ENCODE data around the gene POM121L2. TPM values are rescaled to one million over a fixed set of nuclear protein-coding genes. Genes with fewer than 3 reads are reported as not detected.

POM121L2 gene
- polyA plus RNA-seq, result not detected

DNA sequence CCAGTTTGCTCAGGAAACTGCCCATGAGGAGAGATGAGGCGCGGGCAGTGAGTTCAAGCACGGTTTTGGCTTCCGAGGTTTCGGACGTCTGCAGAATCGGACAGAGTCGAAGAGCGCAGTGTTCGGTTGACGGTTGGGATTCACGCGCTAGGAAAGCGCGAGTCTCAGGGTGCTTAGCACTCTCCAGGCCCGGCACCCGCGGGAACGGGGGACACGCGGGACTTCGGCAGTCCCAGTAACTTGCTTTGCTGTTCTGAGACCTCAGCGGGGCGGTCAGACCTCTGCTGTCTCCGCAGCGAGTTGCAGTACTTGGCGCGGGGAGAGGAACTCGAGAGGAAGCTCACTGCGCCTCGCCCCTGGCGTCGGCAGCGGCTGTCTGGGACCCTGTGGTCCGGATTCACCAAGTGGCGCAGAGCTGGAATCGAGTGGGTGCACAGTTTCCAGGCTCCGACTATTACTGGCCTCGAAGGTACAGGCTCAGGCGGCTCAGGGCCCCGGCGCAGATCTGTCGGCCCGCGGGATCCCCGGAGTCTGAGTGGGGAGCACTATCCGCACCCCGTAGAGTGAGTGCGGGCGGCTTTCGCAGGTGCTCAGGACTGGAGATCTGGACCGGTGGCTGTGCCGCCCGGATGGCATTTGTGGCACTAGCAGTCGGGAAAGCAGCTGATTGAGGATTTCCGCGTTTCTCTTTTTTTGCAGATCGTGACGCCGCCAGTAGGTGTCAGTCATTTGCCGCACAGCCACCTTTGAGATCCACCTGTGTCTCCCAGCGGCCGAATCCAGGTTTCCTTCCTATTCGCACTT, at the start of gene POM121L2:
Gene POM121L2 (minus strand): TSS at position 128 of the 804 bp plus-strand sequence. CDS start 103 bp downstream, at position 25.
- peak within 1 kb of the TSS; percentile 82 to 92 (median 88) for H3K4me3 Mint-ChIP-seq
- H3K9me3 Mint-ChIP-seq, result peaks cover 0 to 2% (median 0%) of the 10 kb centered on the region in 3 donors
- peaks cover 0 to 7% (median 2%) of the 10 kb centered on the region in 3 donors for H3K4me1 Mint-ChIP-seq
- no peaks in the 10 kb centered on the region for H3K36me3 Mint-ChIP-seq
- H3K27ac Mint-ChIP-seq, result peak within 1 kb of the TSS in 2 of 3 donors; percentile 27 to 53
- H3K27me3 Mint-ChIP-seq, result peaks cover 43% of the 10 kb centered on the region

DNA sequence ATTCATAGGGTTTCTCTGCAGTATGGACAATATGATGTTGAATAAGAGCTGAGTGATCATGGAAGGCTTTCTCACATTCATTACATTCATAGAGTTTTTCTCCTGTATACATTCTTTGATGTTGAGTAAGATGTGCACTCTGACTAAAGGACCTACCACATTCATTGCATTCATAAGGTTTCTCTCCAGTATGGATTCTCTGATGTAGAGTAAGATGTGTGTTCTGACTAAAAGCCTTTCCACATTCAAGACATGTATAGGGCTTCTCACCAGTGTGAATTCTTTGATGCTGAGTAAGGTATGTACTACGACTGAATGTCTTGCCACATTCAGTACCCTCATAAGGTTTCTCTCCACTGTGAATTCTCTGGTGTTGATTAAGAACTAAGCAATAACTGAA, 47.2 kb upstream of the POM121L2 start:
- Mint-ChIP-seq H3K4me3 (no peak overlapping the region), H3K27me3 (no peaks in the 10 kb centered on the region), H3K36me3 (peaks cover 16% of the 10 kb centered on the region), H3K27ac (no peak overlapping the region), H3K4me1 (no peaks in the 10 kb centered on the region), H3K9me3 (peaks cover 18 to 46% (median 19%) of the 10 kb centered on the region in 3 donors)

DNA sequence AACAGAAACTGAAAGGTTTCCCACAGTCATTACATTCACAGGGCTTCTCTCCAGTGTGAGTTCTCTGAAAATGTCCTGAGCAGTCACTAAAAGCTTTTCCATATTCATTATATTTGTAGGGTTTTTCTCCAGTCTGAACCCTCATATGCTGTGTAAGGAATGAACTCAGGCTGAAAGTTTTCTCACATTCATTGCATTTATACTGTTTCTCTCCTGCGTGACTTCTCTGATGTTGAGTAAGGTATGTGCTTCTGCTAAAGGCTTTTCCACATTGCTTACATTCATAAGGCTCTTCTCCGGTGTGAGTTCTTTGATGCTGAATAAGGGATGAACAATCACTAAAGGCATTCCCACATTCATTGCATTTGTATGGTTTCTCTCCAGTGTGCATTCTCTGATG, 46.7 kb upstream of the POM121L2 start:
- Mint-ChIP-seq H3K4me1 (no peaks in the 10 kb centered on the region), H3K9me3 (peaks cover 19 to 47% (median 19%) of the 10 kb centered on the region in 3 donors), H3K36me3 (peaks cover 16% of the 10 kb centered on the region), H3K27me3 (no peaks in the 10 kb centered on the region), H3K27ac (no peak overlapping the region), H3K4me3 (no peak overlapping the region)

DNA sequence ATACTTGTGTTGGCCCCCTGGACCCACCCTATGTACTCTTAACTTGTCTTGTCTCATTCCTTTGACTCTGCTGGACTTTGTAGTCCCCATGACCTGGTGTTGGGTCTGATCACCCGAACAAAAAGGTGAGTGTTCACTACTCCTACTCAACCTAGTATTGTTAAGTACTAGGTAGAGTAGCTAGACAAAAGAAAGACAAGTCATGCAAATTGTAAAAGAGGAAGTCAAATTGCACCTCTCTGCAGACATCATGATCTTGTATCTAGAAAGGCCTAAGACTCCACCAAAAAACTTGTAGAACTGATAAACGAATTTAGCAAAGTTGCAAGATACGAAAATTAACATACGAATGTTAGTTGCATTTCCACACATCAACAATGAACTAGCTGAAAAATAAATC, 40.8 kb upstream of the POM121L2 start:
- no peak overlapping the region for H3K4me3 Mint-ChIP-seq
- peaks cover 1% of the 10 kb centered on the region for H3K27me3 Mint-ChIP-seq
- peaks cover 6 to 29% (median 9%) of the 10 kb centered on the region in 3 donors for H3K9me3 Mint-ChIP-seq
- H3K36me3 Mint-ChIP-seq, result peaks cover 2% of the 10 kb centered on the region
- no peaks in the 10 kb centered on the region for H3K4me1 Mint-ChIP-seq
- H3K27ac Mint-ChIP-seq, result no peak overlapping the region

DNA sequence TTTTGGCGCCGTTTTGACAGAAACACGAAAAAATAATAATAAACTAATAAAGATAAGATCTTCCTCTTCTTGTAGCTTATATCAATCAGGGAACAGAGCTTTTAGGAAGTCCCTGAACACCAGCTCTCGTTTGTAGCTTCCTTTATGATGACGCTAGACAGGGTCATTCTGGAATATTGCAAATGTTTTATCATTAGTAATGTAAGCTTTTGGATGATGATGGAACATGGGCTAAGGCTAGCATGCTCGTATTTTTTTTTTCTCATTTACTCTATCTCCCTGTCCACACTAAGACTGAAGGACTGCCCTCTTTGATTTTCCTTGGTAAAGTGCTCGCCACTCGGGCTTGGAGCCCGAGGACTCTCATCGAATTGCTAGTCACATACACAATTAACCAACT, 22.1 kb upstream of the POM121L2 start:
- Mint-ChIP-seq H3K27me3 (peaks cover 12% of the 10 kb centered on the region), H3K4me1 (peaks cover 5 to 9% (median 6%) of the 10 kb centered on the region in 3 donors), H3K4me3 (peak overlapping the region in 1 of 4 donors; percentile 34), H3K36me3 (peaks cover 2% of the 10 kb centered on the region), H3K27ac (no peak overlapping the region), H3K9me3 (peaks cover 1 to 10% (median 7%) of the 10 kb centered on the region in 3 donors)

DNA sequence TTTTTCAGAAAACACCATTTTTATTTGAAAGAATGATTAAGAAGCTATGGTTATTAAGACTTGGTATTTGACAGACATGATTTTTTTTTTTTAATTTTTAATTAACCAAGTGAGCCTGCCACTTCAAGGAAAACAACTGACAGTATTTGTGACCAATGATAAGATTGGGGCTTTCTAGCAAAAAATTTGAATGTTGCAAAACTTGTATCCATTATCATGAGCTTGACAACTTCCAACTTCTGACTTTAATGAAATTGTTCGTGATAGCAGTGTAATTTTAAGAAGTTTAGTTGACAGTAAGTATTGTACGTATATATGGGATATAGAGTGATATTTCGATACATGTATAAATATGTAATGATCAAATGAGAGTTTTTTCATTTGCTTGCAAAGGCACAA, 21.6 kb upstream of the POM121L2 start:
- H3K27me3 Mint-ChIP-seq, result peaks cover 16% of the 10 kb centered on the region
- H3K27ac Mint-ChIP-seq, result no peak overlapping the region
- H3K36me3 Mint-ChIP-seq, result peaks cover 2% of the 10 kb centered on the region
- H3K9me3 Mint-ChIP-seq, result peaks cover 1 to 10% (median 7%) of the 10 kb centered on the region in 3 donors
- peak overlapping the region in 1 of 4 donors; percentile 92 for H3K4me3 Mint-ChIP-seq
- peaks cover 5 to 9% (median 6%) of the 10 kb centered on the region in 3 donors for H3K4me1 Mint-ChIP-seq

DNA sequence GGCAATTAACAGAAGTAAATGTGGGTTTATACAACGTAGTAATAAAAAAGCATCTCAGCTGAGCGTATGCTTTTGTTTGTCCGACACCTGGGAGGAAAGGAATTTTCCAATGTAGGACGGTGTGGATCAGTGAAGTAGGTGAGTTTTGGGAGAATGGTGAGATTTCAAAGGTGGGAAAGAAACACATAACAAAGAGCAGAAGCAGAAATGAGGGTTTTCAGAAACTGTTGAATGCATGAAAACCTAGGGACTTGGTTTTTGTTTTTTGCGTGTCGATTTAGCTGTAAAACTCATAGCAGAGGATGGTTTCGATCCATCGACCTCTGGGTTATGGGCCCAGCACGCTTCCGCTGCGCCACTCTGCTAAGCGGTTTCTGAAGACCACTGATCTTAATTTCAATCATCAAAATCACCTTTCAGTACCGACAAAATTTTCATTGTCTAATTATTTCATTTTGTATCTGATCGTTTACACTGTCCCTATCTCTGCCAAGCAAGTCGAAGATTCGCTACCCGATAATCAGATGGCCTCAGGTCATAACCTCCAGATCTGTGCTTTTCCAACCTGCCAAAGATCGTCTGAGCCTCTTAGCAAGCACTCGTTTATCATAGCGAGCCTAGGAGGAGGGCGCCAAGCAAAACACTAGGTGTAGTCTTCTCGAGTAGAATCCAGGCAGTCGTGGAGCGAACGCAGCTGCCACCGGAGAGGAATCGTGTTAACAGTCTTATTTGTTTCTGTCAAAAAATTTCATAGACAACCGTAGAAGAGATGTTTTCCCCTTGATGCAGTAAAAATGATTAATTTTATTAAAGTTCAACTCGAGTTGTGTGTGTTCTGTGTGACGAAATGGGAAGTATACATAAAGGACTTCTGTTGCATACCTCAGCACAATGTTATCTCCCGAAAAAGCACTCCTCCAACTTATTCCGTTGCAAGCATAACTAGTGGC, 20.9 kb upstream of the POM121L2 start:
- Mint-ChIP-seq H3K27me3 (peaks cover 17% of the 10 kb centered on the region), H3K4me1 (peaks cover 5 to 9% (median 6%) of the 10 kb centered on the region in 3 donors), H3K27ac (peak overlapping the region; percentile 6 to 81 (median 77)), H3K9me3 (peaks cover 1 to 10% (median 7%) of the 10 kb centered on the region in 3 donors), H3K36me3 (peaks cover 2% of the 10 kb centered on the region), H3K4me3 (peak overlapping the region; percentile 56 to 92 (median 84))

DNA sequence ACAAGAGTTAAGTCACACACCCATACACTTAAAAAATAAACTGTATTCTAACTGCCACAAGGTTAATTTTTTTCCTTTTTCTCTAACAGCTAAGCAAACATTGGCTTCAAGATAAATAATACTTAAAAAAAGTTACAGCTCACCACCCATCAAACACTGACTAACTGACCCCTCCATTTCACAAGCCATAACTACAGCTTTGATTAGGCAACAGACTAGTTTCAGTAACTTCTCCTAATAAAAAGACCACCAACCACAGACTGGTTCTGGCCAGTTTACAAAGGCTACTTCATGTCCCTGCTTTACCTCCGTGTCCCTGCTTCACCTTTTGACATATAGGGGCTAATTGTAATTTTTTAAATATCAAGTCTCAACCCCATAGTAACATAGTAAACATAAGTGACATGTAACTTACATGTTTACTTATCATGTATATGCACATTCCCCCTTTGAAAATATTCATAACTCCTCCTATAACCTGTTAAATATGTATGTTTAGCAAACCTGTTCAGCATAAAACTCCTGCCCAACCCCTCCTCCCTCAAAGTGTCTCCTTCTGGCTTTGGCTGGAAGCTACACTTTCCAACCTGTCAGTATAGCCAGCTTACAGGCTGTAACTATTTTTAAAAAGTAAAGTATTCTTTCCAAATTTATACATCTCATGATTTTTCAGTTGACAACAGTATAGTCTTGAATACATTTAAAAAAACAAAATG, 15.1 kb upstream of the POM121L2 start:
- Mint-ChIP-seq H3K9me3 (no peaks in the 10 kb centered on the region), H3K27ac (no peak overlapping the region), H3K36me3 (no peaks in the 10 kb centered on the region)

DNA sequence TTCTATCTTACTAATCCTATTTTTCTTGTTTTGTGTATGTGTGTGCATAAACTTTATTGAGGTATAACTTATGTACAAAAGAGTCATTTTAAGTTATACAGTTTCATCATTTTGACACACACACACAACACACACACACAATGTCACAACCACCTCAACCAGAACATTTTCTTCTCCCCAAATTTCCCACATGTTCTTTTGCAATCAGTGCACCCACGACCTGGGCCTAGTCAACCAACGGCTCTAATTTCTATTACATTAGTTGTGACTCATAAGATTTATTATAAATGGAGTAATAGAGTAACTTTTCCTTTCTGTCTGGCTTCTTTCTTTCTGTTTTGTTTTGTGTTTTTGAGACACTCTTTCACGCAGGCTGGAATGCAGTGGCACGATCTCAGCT, 9.8 kb upstream of the POM121L2 start:
- H3K36me3 Mint-ChIP-seq, result no peaks in the 10 kb centered on the region
- H3K9me3 Mint-ChIP-seq, result no peaks in the 10 kb centered on the region
- peaks cover 11% of the 10 kb centered on the region for H3K27me3 Mint-ChIP-seq
- no peaks in the 10 kb centered on the region for H3K4me1 Mint-ChIP-seq
- no peak overlapping the region for H3K27ac Mint-ChIP-seq
- no peak overlapping the region for H3K4me3 Mint-ChIP-seq

More for the DNA sequence above, 15.1 kb upstream of the POM121L2 start:
- peaks cover 25% of the 10 kb centered on the region for H3K27me3 Mint-ChIP-seq
- no peak overlapping the region for H3K4me3 Mint-ChIP-seq
- H3K4me1 Mint-ChIP-seq, result peaks cover 0 to 1% (median 0%) of the 10 kb centered on the region in 3 donors

DNA sequence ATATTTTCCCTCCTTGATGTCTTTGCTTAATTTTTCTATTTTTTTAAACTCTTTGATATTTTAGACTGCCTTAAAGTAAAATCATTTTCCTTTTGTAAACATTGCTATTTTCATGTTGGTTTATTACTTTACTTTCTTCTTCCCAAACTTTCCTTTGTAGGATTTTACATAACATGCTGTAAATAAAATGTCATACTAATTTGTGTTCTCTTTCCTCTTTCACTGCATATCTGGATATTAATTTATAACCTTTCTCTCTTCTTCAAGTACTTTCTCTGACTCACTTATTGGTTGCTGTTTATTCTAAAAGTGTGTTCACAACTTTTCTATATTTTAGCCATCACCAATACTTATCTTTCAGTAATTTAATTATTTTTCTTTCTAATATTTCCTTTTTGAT, 9.3 kb upstream of the POM121L2 start:
- H3K27me3 Mint-ChIP-seq, result peaks cover 8% of the 10 kb centered on the region
- no peaks in the 10 kb centered on the region for H3K9me3 Mint-ChIP-seq
- no peaks in the 10 kb centered on the region for H3K4me1 Mint-ChIP-seq
- H3K27ac Mint-ChIP-seq, result no peak overlapping the region
- H3K36me3 Mint-ChIP-seq, result no peaks in the 10 kb centered on the region
- no peak overlapping the region for H3K4me3 Mint-ChIP-seq

DNA sequence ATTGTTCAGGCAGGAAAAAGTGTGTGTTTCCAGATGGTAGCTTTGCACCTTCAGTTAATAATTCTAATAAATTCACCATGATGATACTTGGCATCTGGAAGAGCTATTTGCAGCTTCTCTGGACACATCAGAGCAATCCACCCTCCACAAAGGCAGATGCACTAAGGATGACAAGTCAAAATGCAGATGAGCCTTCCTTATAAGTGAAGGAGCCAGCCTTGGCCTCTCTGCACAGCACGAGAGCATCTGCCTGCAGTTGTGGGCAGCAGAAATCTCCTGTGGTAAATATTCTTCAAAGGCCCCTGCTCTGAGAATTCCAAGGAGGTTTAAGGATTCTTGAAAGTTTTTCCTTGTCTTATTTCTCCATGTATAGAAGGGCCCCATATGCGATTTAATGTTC, 6.9 kb upstream of the POM121L2 start:
- Mint-ChIP-seq H3K27ac (no peak overlapping the region), H3K9me3 (no peaks in the 10 kb centered on the region), H3K4me1 (no peaks in the 10 kb centered on the region), H3K4me3 (no peak overlapping the region), H3K36me3 (no peaks in the 10 kb centered on the region), H3K27me3 (peaks cover 13% of the 10 kb centered on the region)

DNA sequence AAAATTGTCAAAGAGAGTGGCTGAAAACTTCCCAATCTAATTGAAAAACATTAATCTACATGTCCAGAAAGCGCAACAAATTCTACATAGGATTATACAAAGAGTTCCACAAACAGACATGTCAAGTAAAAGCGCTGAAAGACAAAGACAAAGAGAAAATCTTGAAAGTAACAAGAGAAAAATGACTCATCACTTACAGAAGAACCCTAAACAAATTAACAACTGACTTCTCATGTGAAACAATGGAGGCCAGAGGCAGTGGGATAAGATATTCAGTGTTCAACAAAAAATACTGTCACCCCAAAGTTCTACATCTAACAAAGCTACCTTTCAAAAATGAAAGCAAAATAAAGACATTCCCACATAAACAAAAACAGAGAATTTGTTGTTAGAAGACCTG, 2.0 kb upstream of the POM121L2 start:
- H3K9me3 Mint-ChIP-seq, result peaks cover 0 to 2% (median 0%) of the 10 kb centered on the region in 3 donors

DNA sequence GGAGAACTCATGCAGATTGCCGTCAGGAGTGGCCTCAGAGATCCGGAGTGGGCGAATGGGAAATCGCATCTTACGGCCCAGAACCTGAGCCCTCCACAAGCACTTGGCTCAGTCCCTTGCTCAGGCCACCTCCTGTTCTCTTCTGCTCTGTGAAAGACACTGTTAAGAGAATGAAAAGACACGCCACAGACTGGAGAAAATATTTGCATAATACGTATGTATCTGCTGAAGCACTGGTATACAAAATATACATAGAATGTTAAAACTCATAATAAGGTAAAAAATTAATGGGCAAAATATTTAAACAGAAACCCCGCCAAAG, 838 bp upstream of the POM121L2 start:
- no peaks in the 10 kb centered on the region for H3K36me3 Mint-ChIP-seq
- peak overlapping the region in 2 of 3 donors; percentile 27 to 53 for H3K27ac Mint-ChIP-seq
- peaks cover 0 to 2% (median 0%) of the 10 kb centered on the region in 3 donors for H3K9me3 Mint-ChIP-seq
- H3K4me3 Mint-ChIP-seq, result peak overlapping the region; percentile 82 to 92 (median 88)
- peaks cover 37% of the 10 kb centered on the region for H3K27me3 Mint-ChIP-seq
- H3K4me1 Mint-ChIP-seq, result peaks cover 0 to 7% (median 2%) of the 10 kb centered on the region in 3 donors

More for the DNA sequence above, 2.0 kb upstream of the POM121L2 start:
- Mint-ChIP-seq H3K36me3 (no peaks in the 10 kb centered on the region), H3K27ac (no peak overlapping the region), H3K4me1 (peaks cover 0 to 7% (median 2%) of the 10 kb centered on the region in 3 donors), H3K4me3 (no peak overlapping the region), H3K27me3 (peaks cover 30% of the 10 kb centered on the region)

DNA sequence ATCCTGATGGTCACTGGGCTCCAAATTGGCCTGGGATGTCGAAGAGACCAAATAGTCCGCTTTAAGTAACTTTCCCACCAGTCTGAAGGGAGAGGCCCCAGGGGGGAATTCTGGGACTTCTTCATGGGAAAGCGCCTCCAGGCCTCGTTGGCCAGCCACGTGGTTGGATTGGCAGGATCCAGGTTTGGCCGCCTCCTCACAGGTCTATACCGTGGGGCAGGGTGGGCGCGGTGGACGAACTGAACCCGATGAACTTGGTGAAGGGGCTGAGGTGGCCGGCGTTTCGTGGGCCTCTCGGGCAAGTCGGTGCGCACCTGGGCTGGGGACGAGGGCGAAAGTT, 297 bp downstream of the POM121L2 start:
- Mint-ChIP-seq H3K4me3 (peak overlapping the region; percentile 82 to 92 (median 88)), H3K27ac (no peak overlapping the region), H3K36me3 (no peaks in the 10 kb centered on the region), H3K27me3 (peaks cover 42% of the 10 kb centered on the region), H3K9me3 (peaks cover 0 to 2% (median 0%) of the 10 kb centered on the region in 3 donors), H3K4me1 (peaks cover 0 to 7% (median 2%) of the 10 kb centered on the region in 3 donors)

All from IgD-negative memory B cell (primary cell).